ENCODE results near the gene FZD10. TPM values are rescaled to one million over a fixed set of nuclear protein-coding genes. Genes with fewer than 3 reads are reported as not detected.

Gene FZD10
- total RNA-seq, 1 donor from 2014 or later: not detected

DNA sequence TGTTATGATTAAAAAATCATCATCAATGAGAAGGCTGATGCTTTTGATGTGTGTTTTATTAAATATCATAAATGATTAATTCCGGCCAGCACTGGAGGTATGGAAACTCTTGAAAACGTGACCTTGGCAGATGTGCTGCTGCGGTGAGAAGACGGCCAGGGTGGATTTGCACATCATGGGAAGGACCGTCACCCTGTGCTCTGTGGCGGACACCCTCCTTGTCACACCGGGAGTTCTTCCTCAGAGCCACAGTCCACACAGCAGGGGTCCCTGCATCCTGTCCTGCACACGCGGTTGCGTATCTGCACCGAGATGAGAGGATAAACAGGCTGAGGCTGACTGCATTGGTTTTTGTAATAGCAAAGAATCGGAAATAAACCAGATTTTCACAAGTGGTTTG, 33.5 kb downstream of the FZD10 start:
- H3K27ac Mint-ChIP-seq: no peak overlapping the region
- H3K9me3 Mint-ChIP-seq: no peaks in the 10 kb centered on the region
- POLR2A ChIA-PET: no interaction called here
- intact Hi-C loops (cut with micrococcal nuclease): no loop called here
- TF ChIP-seq, protein P1, sequence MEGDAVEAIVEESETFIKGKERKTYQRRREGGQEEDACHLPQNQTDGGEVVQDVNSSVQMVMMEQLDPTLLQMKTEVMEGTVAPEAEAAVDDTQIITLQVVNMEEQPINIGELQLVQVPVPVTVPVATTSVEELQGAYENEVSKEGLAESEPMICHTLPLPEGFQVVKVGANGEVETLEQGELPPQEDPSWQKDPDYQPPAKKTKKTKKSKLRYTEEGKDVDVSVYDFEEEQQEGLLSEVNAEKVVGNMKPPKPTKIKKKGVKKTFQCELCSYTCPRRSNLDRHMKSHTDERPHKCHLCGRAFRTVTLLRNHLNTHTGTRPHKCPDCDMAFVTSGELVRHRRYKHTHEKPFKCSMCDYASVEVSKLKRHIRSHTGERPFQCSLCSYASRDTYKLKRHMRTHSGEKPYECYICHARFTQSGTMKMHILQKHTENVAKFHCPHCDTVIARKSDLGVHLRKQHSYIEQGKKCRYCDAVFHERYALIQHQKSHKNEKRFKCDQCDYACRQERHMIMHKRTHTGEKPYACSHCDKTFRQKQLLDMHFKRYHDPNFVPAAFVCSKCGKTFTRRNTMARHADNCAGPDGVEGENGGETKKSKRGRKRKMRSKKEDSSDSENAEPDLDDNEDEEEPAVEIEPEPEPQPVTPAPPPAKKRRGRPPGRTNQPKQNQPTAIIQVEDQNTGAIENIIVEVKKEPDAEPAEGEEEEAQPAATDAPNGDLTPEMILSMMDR (IDR thresholded peaks at IDR 0.05): no peak
- no peaks in the 10 kb centered on the region for H3K4me1 Mint-ChIP-seq
- CTCF ChIA-PET: no interaction called here
- H3K36me3 Mint-ChIP-seq (ENCODE audit: low read depth): no peaks in the 10 kb centered on the region
- no peak for DNase-seq
- H3K27me3 Mint-ChIP-seq: no peaks in the 10 kb centered on the region
- ATAC-seq (ENCODE audit: low read depth): no peak
- H3K4me3 Mint-ChIP-seq: no peak overlapping the region

DNA sequence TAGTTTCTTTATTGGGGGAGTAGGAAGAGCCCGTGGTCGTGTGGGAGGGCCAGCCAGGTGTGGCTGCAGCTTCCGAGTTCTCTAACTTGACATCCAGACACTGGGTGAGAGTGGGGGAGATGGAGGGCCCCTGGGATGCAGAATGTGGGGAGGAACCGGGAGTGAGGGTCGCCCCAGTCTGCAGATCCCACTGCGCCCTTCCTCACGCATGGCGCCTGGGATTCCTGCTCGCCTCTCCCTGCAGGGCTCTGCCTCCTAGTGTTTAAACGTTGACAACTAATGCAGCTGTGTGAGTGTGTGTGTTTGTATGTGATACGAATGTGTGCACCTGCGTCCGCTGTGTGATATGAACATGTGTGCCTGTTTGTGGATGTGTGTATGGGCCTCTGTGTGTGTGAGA, 34.6 kb downstream of the FZD10 start:
- Mint-ChIP-seq H3K9me3 (no peaks in the 10 kb centered on the region), H3K4me3 (no peak overlapping the region), H3K27me3 (no peaks in the 10 kb centered on the region), H3K4me1 (no peaks in the 10 kb centered on the region), H3K36me3 (ENCODE audit: low read depth) (no peaks in the 10 kb centered on the region), H3K27ac (no peak overlapping the region)
- intact Hi-C loops (cut with micrococcal nuclease): no loop called here
- no peak for ATAC-seq (ENCODE audit: low read depth)
- TF ChIP-seq, protein P1 (IDR thresholded peaks at IDR 0.05): no peak
- no peak for DNase-seq
- ChIA-PET CTCF (no interaction called here), POLR2A (no interaction called here)

DNA sequence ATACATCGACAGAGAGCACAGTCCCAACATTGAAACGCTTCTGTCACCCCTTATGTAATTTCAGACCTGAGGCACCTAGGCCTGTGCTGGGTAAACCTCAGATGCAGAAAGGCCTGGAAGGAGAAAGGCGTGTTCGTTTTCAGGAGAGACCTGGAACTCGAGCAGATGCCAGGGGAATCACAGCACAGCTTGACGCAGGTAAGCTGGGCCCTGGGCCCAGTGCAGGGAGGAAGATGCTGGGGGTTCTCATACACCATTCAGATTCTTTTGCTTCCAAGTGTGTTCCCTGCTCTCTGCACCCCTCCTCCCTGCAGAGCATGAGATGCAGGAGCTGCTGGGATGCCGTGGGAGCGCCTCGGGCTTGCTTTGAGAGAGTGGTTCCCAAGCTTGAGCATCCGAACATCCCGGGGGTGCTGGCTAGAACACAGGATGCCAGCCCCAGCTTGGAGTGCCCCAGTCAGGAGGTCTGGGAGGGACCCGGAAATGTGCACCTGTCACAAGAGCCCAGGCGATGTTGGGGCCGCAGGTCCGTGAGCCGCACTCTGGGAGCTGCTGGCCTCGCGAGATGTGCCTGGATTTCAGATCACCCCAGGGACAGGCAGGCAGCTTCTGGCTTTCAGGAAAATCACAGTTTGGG, 35.9 kb downstream of the FZD10 start:
- no peaks in the 10 kb centered on the region for H3K27me3 Mint-ChIP-seq
- ChIA-PET POLR2A (no interaction called here), CTCF (no interaction called here)
- H3K4me1 Mint-ChIP-seq: no peaks in the 10 kb centered on the region
- H3K27ac Mint-ChIP-seq: no peak overlapping the region
- H3K4me3 Mint-ChIP-seq: no peak overlapping the region
- intact Hi-C loops (cut with micrococcal nuclease): no loop called here
- DNase-seq (no peak), ATAC-seq (ENCODE audit: low read depth) (no peak)
- TF ChIP-seq, protein P1 (IDR thresholded peaks at IDR 0.05): no peak
- no peaks in the 10 kb centered on the region for H3K36me3 Mint-ChIP-seq (ENCODE audit: low read depth)
- no peaks in the 10 kb centered on the region for H3K9me3 Mint-ChIP-seq

- Mint-ChIP-seq H3K4me1 (no peaks in the 10 kb centered on the region), H3K4me3 (no peak overlapping the region), H3K36me3 (ENCODE audit: low read depth) (no peaks in the 10 kb centered on the region), H3K27ac (no peak overlapping the region), H3K27me3 (peaks cover under 1% of the 10 kb centered on the region), H3K9me3 (no peaks in the 10 kb centered on the region)
- DNase-seq: no peak
- ChIA-PET CTCF (no interaction called here), POLR2A (no interaction called here)
- TF ChIP-seq, protein P1 (IDR thresholded peaks at IDR 0.05): no peak
- no peak for ATAC-seq (ENCODE audit: low read depth)
- intact Hi-C loops (cut with micrococcal nuclease): no loop called here
Measured at GRCh38 chr12:130198663-130199060, 36.4 kb downstream of the FZD10 start.

DNA sequence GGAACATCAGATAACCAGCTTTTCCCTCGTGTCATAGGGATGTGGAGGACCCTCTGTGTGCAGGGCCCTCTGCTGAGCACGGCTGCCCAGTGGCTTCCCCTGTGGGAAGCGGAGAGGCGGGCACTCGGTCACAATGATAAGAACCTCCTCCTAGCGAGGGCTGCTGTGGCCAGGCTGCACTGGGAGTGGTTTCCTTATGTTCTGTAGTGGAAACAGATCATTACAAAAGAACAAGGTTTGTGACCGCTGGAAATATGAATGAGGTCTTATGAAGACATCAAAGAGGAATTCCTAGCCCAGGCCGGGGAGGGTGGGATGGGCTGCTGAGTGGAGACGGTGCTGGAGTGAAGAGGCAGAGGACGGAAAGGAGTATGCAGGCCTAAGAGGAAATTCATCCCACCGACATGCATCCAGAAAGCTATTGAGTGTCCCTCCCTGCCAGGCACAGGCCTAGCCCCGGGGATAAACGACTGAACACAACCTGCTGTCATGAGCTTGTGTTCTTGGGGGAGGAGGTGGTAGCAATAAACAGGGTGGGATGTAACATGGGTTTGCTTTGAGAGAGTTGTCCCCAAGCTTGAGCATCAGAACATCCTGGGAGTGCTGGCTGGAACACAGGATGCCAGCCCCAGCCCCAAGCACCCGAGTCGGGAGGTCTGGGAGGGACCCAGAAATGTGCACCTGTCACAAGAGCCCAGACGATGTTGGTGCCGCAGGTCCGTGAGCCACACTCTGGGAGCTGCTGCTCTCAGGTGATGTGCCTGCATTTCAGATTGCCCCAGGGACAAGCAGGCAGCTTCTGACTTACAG, 37.5 kb downstream of the FZD10 start:
- Mint-ChIP-seq H3K27ac (no peak overlapping the region), H3K4me3 (no peak overlapping the region), H3K36me3 (ENCODE audit: low read depth) (no peaks in the 10 kb centered on the region), H3K9me3 (no peaks in the 10 kb centered on the region), H3K4me1 (no peaks in the 10 kb centered on the region), H3K27me3 (peaks cover 2% of the 10 kb centered on the region)
- CTCF ChIA-PET: no interaction called here
- ATAC-seq (ENCODE audit: low read depth) (no peak), DNase-seq (no peak)
- intact Hi-C loops (cut with micrococcal nuclease): no loop called here
- TF ChIP-seq, protein P1 (IDR thresholded peaks at IDR 0.05): no peak
- POLR2A ChIA-PET: no interaction called here

Data from activated B cell treated with CpG ODN at 0.5 μM for 24 hours (primary cell).